GM11168 (cell line): ENCODE data around the gene CCDC24.

Experiments used
- in situ Hi-C: fragments of 300-500 bp; cut with MboI; formaldehyde crosslinking; loops from one replicate; pipeline ENCODE4 v1.12.0; 2022; ENCODE audit warnings: low sequenced_read_pairs; ENCODE audit not compliant: unreplicated experiment

CCDC24 gene

GRCh38 chr1:43962324-43962723 lies 29.1 kb upstream of the CCDC24 start:
- in situ Hi-C loops, result no loop called here

GRCh38 chr1:43963006-43963405 lies 28.4 kb upstream of the CCDC24 start:
- in situ Hi-C loops, result no loop called here

GRCh38 chr1:43963890-43964289 lies 27.5 kb upstream of the CCDC24 start:
- in situ Hi-C loops, result no loop called here

- in situ Hi-C loops, result no loop called here
Observed at GRCh38 chr1:43965316-43965715, 26.1 kb upstream of the CCDC24 start.

GRCh38 chr1:43968348-43968948 lies 23.0 kb upstream of the CCDC24 start:
- in situ Hi-C loops, result no loop called here

GRCh38 chr1:43969416-43969745 lies 22.0 kb upstream of the CCDC24 start:
- in situ Hi-C loops, result no loop called here

GRCh38 chr1:43969746-43970466 lies 21.5 kb upstream of the CCDC24 start, which contains the start of gene DPH2:
TSS of gene DPH2 (plus strand) at chr1:43970010. CDS start at chr1:43970176, 166 bp downstream.
- in situ Hi-C loops, result no loop called here

GRCh38 chr1:43970502-43970901 lies 20.9 kb upstream of the CCDC24 start:
- in situ Hi-C loops, result no loop called here

- in situ Hi-C loops, result no loop called here
Observed at GRCh38 chr1:43970911-43971310, 20.5 kb upstream of the CCDC24 start.

- in situ Hi-C loops, result no loop called here
Observed at GRCh38 chr1:43971336-43971980, 19.9 kb upstream of the CCDC24 start.

GRCh38 chr1:43973981-43974442 lies 17.4 kb upstream of the CCDC24 start:
- in situ Hi-C loops, result no loop called here

- in situ Hi-C loops, result no loop called here
Observed at GRCh38 chr1:43974443-43975248, 16.8 kb upstream of the CCDC24 start, which contains the start of gene ATP6V0B. TSS of gene ATP6V0B (plus strand) at chr1:43974960. CDS start at chr1:43975041, 81 bp downstream.

- in situ Hi-C loops, result no loop called here
Observed at GRCh38 chr1:43975249-43975961, 16.0 kb upstream of the CCDC24 start.

GRCh38 chr1:43976045-43976444 lies 15.4 kb upstream of the CCDC24 start:
- in situ Hi-C loops, result no loop called here

- in situ Hi-C loops, result no loop called here
Observed at GRCh38 chr1:43976890-43977289, 14.5 kb upstream of the CCDC24 start.

- in situ Hi-C loops, result no loop called here
Observed at GRCh38 chr1:43977376-43978263, 13.8 kb upstream of the CCDC24 start.

- in situ Hi-C loops, result no loop called here
Observed at GRCh38 chr1:43978264-43978550, 13.2 kb upstream of the CCDC24 start.

GRCh38 chr1:43978551-43979260 lies 12.7 kb upstream of the CCDC24 start, which contains the start of gene B4GALT2:
TSS of gene B4GALT2 (plus strand) at chr1:43979210. CDS start at chr1:43981161, 1,951 bp downstream.
- in situ Hi-C loops, result no loop called here

GRCh38 chr1:43979261-43979527 lies 12.2 kb upstream of the CCDC24 start:
- in situ Hi-C loops, result no loop called here
